H1 (cell line): ENCODE data around the gene C12orf42. TPM values are rescaled to one million over a fixed set of nuclear protein-coding genes. Genes with fewer than 3 reads are reported as not detected.

Source experiments
- CTCF ChIA-PET: fragments of 300-600 bp; sonication (Branson Sonifier 250); formaldehyde crosslinking; loops from one replicate; lab custom pipeline; 2021; ENCODE audit not compliant: partially characterized antibody; lab: Charles Lee
- POLR2A ChIA-PET: fragments of 300-600 bp; sonication (Branson Sonifier 250); formaldehyde crosslinking; loops from one replicate; lab custom pipeline; 2021; ENCODE audit warnings: inconsistent platforms; ENCODE audit not compliant: partially characterized antibody; lab: Charles Lee
- DNase-seq, 2 experiments: peaks; one replicate each; pipeline versions ENCODE4 v3.0.0 to v3.0.0-alpha.2; 2010 to 2022; ENCODE audit warnings: low spot score in 2 of 2, low read depth in 1 of 2, mixed read lengths in 1 of 2
- FAIRE-seq: peaks from 2 replicates; lab custom pipeline; 2011; peaks lifted over from hg19 to GRCh38; lab: Jason Lieb, UNC
- H2AFZ ChIP-seq: 2 replicates; pipeline ENCODE4 v1.8.1; 2012; ENCODE audit warnings: low read length, inconsistent platforms
- H2AK5ac ChIP-seq: 2 replicates; pipeline ENCODE4 v1.6.1; 2013; ENCODE audit warnings: low read depth, low read length
- H2BK120ac ChIP-seq: replicated peaks from 2 replicates; pipeline ENCODE3; 2013; ENCODE audit warnings: low read depth, low read length, inconsistent platforms
- H2BK12ac ChIP-seq: 2 replicates; pipeline ENCODE4 v1.6.1; 2013; ENCODE audit warnings: low read depth, low read length
- H2BK15ac ChIP-seq: 2 replicates; pipeline ENCODE4 v1.6.1; 2013; ENCODE audit warnings: low read length
- H2BK20ac ChIP-seq: 2 replicates; pipeline ENCODE4 v1.6.1; 2013; ENCODE audit warnings: low read length
- H2BK5ac ChIP-seq: 2 replicates; pipeline ENCODE4 v1.6.1; 2013; ENCODE audit warnings: low read depth, low read length
- H3K14ac ChIP-seq: 2 replicates; pipeline ENCODE4 v1.6.1; 2013; ENCODE audit warnings: inconsistent platforms; ENCODE audit not compliant: insufficient read length
- H3K18ac ChIP-seq: 2 replicates; pipeline ENCODE4 v1.6.1; 2013; ENCODE audit warnings: low read length; ENCODE audit errors: extremely low read depth
- H3K23ac ChIP-seq: 2 replicates; pipeline ENCODE4 v1.6.1; 2013; ENCODE audit warnings: inconsistent platforms; ENCODE audit not compliant: insufficient read length
- H3K23me2 ChIP-seq: 2 replicates; pipeline ENCODE4 v1.6.1; 2013; ENCODE audit warnings: low read depth, low read length
- H3K27ac ChIP-seq: 2 replicates; pipeline ENCODE4 v1.6.1; 2011; ENCODE audit warnings: low read depth, low read length, inconsistent platforms
- H3K27me3 ChIP-seq, 4 experiments: replicated peaks in 1 of 4; 1 replicate in 1 of 4; 2 replicates in 3 of 4; pipeline versions ENCODE4 v1.6.1 to v1.8.1; 2011 to 2013; ENCODE audit warnings: low read length in 3 of 4, mild to moderate bottlenecking in 3 of 4, inconsistent platforms in 2 of 4, mixed read lengths in 2 of 4, moderate library complexity in 1 of 4; ENCODE audit not compliant: control insufficient read depth in 3 of 4, insufficient read depth in 3 of 4; ENCODE audit errors: extremely low read depth in 1 of 4
- H3K36me3 ChIP-seq, 4 experiments: 2 replicates each; pipeline versions ENCODE4 v1.6.1 to v1.8.1; 2011 to 2013; ENCODE audit warnings: mild to moderate bottlenecking in 4 of 4, low read length in 3 of 4, moderate library complexity in 2 of 4, control low read depth in 1 of 4, inconsistent platforms in 1 of 4; ENCODE audit not compliant: insufficient read depth in 4 of 4, control insufficient read depth in 2 of 4
- H3K4ac ChIP-seq: replicated peaks from 2 replicates; pipeline ENCODE3; 2013; ENCODE audit warnings: low read length, low read depth, mixed read lengths, inconsistent platforms; ENCODE audit not compliant: insufficient read length
- H3K4me1 ChIP-seq, 4 experiments: replicated peaks in 1 of 4; 1 replicate in 1 of 4; 2 replicates in 3 of 4; pipeline versions ENCODE4 v1.6.1 to v1.8.1; 2011 to 2013; ENCODE audit warnings: low read length in 3 of 4, inconsistent platforms in 2 of 4, mixed read lengths in 1 of 4; ENCODE audit not compliant: insufficient read depth in 4 of 4, control insufficient read depth in 3 of 4
- H3K4me2 ChIP-seq, 2 experiments: 2 replicates each; pipeline versions ENCODE4 v1.6.1 to v1.8.1; 2011 to 2013; ENCODE audit warnings: low read depth in 2 of 2, low read length in 2 of 2, control low read depth in 1 of 2, inconsistent platforms in 1 of 2, mild to moderate bottlenecking in 1 of 2; ENCODE audit not compliant: insufficient read depth in 1 of 2
- H3K4me3 ChIP-seq, 4 experiments: fragments of 200-600, 300-600 bp in 1 of 4; sonication (generic), shearing (Covaris generic), sonication (Bioruptor Twin) in 1 of 4; 2 replicates each; pipeline versions ENCODE4 v1.5.1 to v1.8.1; 2011 to 2016; ENCODE audit warnings: low read length in 4 of 4, low read depth in 3 of 4, control low read depth in 2 of 4, inconsistent platforms in 2 of 4, mild to moderate bottlenecking in 2 of 4, mixed read lengths in 1 of 4, moderate library complexity in 1 of 4; ENCODE audit not compliant: insufficient read depth in 2 of 4; ENCODE audit errors: extremely low read depth in 1 of 4
- H3K56ac ChIP-seq: replicated peaks from 2 replicates; pipeline ENCODE3; 2013; ENCODE audit warnings: low read depth, mild to moderate bottlenecking, mixed read lengths, low read length, inconsistent platforms; ENCODE audit not compliant: insufficient read length
- H3K79me1 ChIP-seq: 2 replicates; pipeline ENCODE4 v1.6.1; 2013; ENCODE audit warnings: low read depth, low read length, control low read depth
- H3K79me2 ChIP-seq, 2 experiments: 2 replicates each; pipeline versions ENCODE4 v1.6.1 to v1.8.1; 2012 to 2013; ENCODE audit warnings: low read length in 2 of 2, mild to moderate bottlenecking in 2 of 2, inconsistent platforms in 1 of 2; ENCODE audit not compliant: insufficient read depth in 2 of 2, control insufficient read depth in 1 of 2
- H3K9ac ChIP-seq, 4 experiments: replicated peaks in 1 of 4; 1 replicate in 1 of 4; 2 replicates in 3 of 4; pipeline versions ENCODE4 v1.6.1 to v1.8.1; 2011 to 2013; ENCODE audit warnings: low read depth in 3 of 4, low read length in 3 of 4, control low read depth in 2 of 4, mild to moderate bottlenecking in 2 of 4, moderate library complexity in 2 of 4, inconsistent platforms in 1 of 4; ENCODE audit errors: extremely low read depth in 1 of 4
- H3K9me3 ChIP-seq, 2 experiments: 2 replicates each; pipeline versions ENCODE4 v1.6.1 to v1.8.1; 2012 to 2013; ENCODE audit warnings: mild to moderate bottlenecking in 2 of 2, moderate library complexity in 2 of 2, control low read depth in 1 of 2, inconsistent platforms in 1 of 2, low read depth in 1 of 2, low read length in 1 of 2, mixed read lengths in 1 of 2; ENCODE audit not compliant: insufficient read depth in 2 of 2
- H4K20me1 ChIP-seq, 2 experiments: replicated peaks in 1 of 2; 2 replicates each; pipeline versions ENCODE3 to v1.8.1; 2011 to 2013; ENCODE audit warnings: inconsistent platforms in 2 of 2, low read length in 2 of 2, mild to moderate bottlenecking in 1 of 2; ENCODE audit not compliant: insufficient read depth in 2 of 2, control insufficient read depth in 1 of 2
- H4K5ac ChIP-seq: 2 replicates; pipeline ENCODE4 v1.6.1; 2013; ENCODE audit warnings: low read length, low read depth, mixed read lengths, inconsistent platforms; ENCODE audit not compliant: insufficient read length
- H4K8ac ChIP-seq: 2 replicates; pipeline ENCODE4 v1.8.0; 2013; ENCODE audit warnings: mild to moderate bottlenecking, moderate library complexity, low read length, inconsistent platforms; ENCODE audit not compliant: insufficient read depth; ENCODE audit errors: extremely low read depth
- H4K91ac ChIP-seq: replicated peaks from 2 replicates; pipeline ENCODE3; 2013; ENCODE audit warnings: low read length, mixed read lengths, inconsistent platforms; ENCODE audit not compliant: insufficient read length
- CBX5 ChIP-seq: fragments of 300-800, 300-1000 bp; sonication (generic); IDR thresholded peaks from 2 replicates; pipeline ENCODE4 v1.7.1; 2016; ENCODE audit warnings: antibody characterized with exemption, low read length, low read depth
- CEBPB ChIP-seq: IDR thresholded peaks from 2 replicates; pipeline ENCODE4 v1.6.1; 2012; ENCODE audit warnings: low read depth, low read length
- CREB1 ChIP-seq: IDR thresholded peaks from 2 replicates; pipeline ENCODE4 v1.6.1; 2012; ENCODE audit warnings: inconsistent platforms
- GTF2F1 ChIP-seq: IDR thresholded peaks from 2 replicates; pipeline ENCODE4 v1.6.1; 2012; ENCODE audit warnings: low read depth, low read length, improper control_type of control experiment, borderline replicate concordance
- JUN ChIP-seq: IDR thresholded peaks from 2 replicates; pipeline ENCODE4 v1.6.1; 2011; ENCODE audit warnings: low read depth, mild to moderate bottlenecking, improper control_type of control experiment, low read length
- KDM4A ChIP-seq: IDR thresholded peaks from one replicate; pipeline ENCODE4 v1.7.1; 2012; ENCODE audit warnings: low read depth, mild to moderate bottlenecking, moderate library complexity, low read length, inconsistent platforms; ENCODE audit not compliant: severe bottlenecking
- KDM5A ChIP-seq: fragments of 200-600 bp; IDR thresholded peaks from 2 replicates; pipeline ENCODE4 v1.7.1; 2012; ENCODE audit warnings: mild to moderate bottlenecking, low read length, inconsistent platforms, mixed read lengths
- POLR2AphosphoS5 ChIP-seq: IDR thresholded peaks from 2 replicates; pipeline ENCODE4 v1.6.1; 2011; ENCODE audit warnings: low read depth, low read length
- SIN3A ChIP-seq, 2 experiments: IDR thresholded peaks in 1 of 2; conservative IDR thresholded peaks in 1 of 2; 2 replicates each; pipeline ENCODE4 v1.6.1; 2011 to 2012; ENCODE audit warnings: low read length in 2 of 2, improper control_type of control experiment in 1 of 2, low read depth in 1 of 2, mild to moderate bottlenecking in 1 of 2
- SIRT6 ChIP-seq: IDR thresholded peaks from one replicate; pipeline ENCODE4 v1.7.1; 2012; ENCODE audit warnings: low read length, inconsistent platforms
- TAF7 ChIP-seq: optimal IDR thresholded peaks from 2 replicates; pipeline ENCODE3; 2011; ENCODE audit warnings: low read depth, mild to moderate bottlenecking, inconsistent platforms, low read length, moderate library complexity, borderline replicate concordance
- TEAD4 ChIP-seq: IDR thresholded peaks from 2 replicates; pipeline ENCODE4 v1.6.1; 2012; ENCODE audit warnings: low read depth, low read length, inconsistent platforms, mixed read lengths
- ZNF274 ChIP-seq: IDR thresholded peaks from 2 replicates; pipeline ENCODE4 v1.7.0; 2012; ENCODE audit warnings: low read length, borderline replicate concordance; ENCODE audit errors: extremely low read depth
- WGBS, 2 experiments: shearing (Covaris generic) in 1 of 2; methylation state at CpG; one replicate each; pipeline versions ENCODE4 v1.1.6 to v1.1.7; 2013 to 2015; ENCODE audit warnings: low lambda C conversion rate in 2 of 2, mixed read lengths in 2 of 2, inconsistent platforms in 1 of 2, low coverage in 1 of 2, missing lambda C conversion rate in 1 of 2; ENCODE audit not compliant: insufficient replicate concordance in 2 of 2, insufficient coverage in 1 of 2, insufficient read length in 1 of 2; ENCODE audit errors: extremely low coverage in 1 of 2, missing lambda C conversion rate in 1 of 2; 5-methylcytosine and 5-hydroxymethylcytosine counted together
- polyA plus RNA-seq, 7 experiments: library from polyadenylated mRNA; depleted of rRNA in 3 of 7; stranded (reverse) in 5 of 7; unstranded in 2 of 7; fragments of >200 nt in 5 of 7; fragments of 200-250 nt in 2 of 7; gene quantifications; 1 replicate in 5 of 7; 2 replicates in 1 of 7; 4 replicates in 1 of 7; pipeline versions ENCODE4 v1.2.1 to v1.2.3, GENCODE V29; 2011 to 2013; ENCODE audit warnings: missing spikeins in 2 of 7, mixed read lengths in 2 of 7
- total RNA-seq: library from RNA; stranded (reverse); fragmentation: NEBNext Ultra II Directional; extraction: Animal tissue kit (Norgen Biotek cat#: 25700); gene quantifications from 2 replicates; pipeline ENCODE4 v1.2.1, GENCODE V29; 2021

The C12orf42 gene
- total and polyA plus RNA-seq, 2 of the 8 experiments (the other 6 are each of a cell fraction or from before 2014, with no cell fraction given), result 0.05 TPM; not detected in 1

- no peaks in the 10 kb centered on the region for H3K4me1 ChIP-seq
- DNase-seq (no peak), FAIRE-seq (no peak)
- no peak overlapping the region for H4K8ac ChIP-seq
- H3K23ac ChIP-seq, result no peak overlapping the region
- H3K27me3 ChIP-seq, result peaks cover 0 to 1% (median 0%) of the 10 kb centered on the region in 4 experiments; a peak in 1 of 7 replicates
- no peak overlapping the region for H3K27ac ChIP-seq
- no peak overlapping the region for H3K4me3 ChIP-seq
- ChIA-PET CTCF (interaction anchor here (1.5 kb wide), 1 partner anchor 14 kb away, joined by 4 read pairs; no protein-coding TSS in a partner anchor), POLR2A (no interaction called here)
- no peak overlapping the region for H3K4ac ChIP-seq
- no peak overlapping the region for H2AK5ac ChIP-seq
- H3K9ac ChIP-seq, result no peak overlapping the region
- H4K5ac ChIP-seq, result no peak overlapping the region
- H2BK20ac ChIP-seq, result no peak overlapping the region
- H2BK5ac ChIP-seq, result no peak overlapping the region
- no peaks in the 10 kb centered on the region for H3K36me3 ChIP-seq
- H2AFZ ChIP-seq, result no peak overlapping the region
- no peak overlapping the region for H3K56ac ChIP-seq
- no peaks in the 10 kb centered on the region for H3K9me3 ChIP-seq
- H3K79me2 ChIP-seq, result no peaks in the 10 kb centered on the region
- TF ChIP-seq POLR2AphosphoS5, result no peak
- no peak for TF ChIP-seq KDM4A
- TF ChIP-seq TAF7, result no peak
- no peak for TF ChIP-seq KDM5A
- TF ChIP-seq CEBPB, result no peak
- no peak for TF ChIP-seq SIRT6
- no peak for TF ChIP-seq TEAD4
- no peak for TF ChIP-seq CBX5
- TF ChIP-seq ZNF274, result no peak
- no peak for TF ChIP-seq GTF2F1
- no peak for TF ChIP-seq JUN
- TF ChIP-seq CREB1, result no peak
- TF ChIP-seq SIN3A (conservative IDR thresholded peaks at IDR 0.05 in 1 of 2, IDR thresholded peaks at IDR 0.05 in 1 of 2; ENCODE audit: low read depth in 1 of 2, low read length in 2 of 2), result no peak
- H2BK12ac ChIP-seq, result no peak overlapping the region
- no peak overlapping the region for H2BK15ac ChIP-seq
- H4K20me1 ChIP-seq, result no peaks in the 10 kb centered on the region
- H2BK120ac ChIP-seq, result no peak overlapping the region
- H4K91ac ChIP-seq, result no peak overlapping the region
- H3K79me1 ChIP-seq, result no peaks in the 10 kb centered on the region
- no peaks in the 10 kb centered on the region for H3K23me2 ChIP-seq
- WGBS, 2 experiments, result 88% methylated on average over 3 of the region's 3 CpGs; no CpG with 5 or more reads in 1 of the 2 experiments
- H3K18ac ChIP-seq, result no peak overlapping the region
- no peak overlapping the region for H3K14ac ChIP-seq
- no peak overlapping the region for H3K4me2 ChIP-seq
Measured at GRCh38 chr12:103517161-103517560, 21.4 kb upstream of the C12orf42 start.
